Measurements from ENCODE around the gene LCN10. TPM values are rescaled to one million over a fixed set of nuclear protein-coding genes. Genes with fewer than 3 reads are reported as not detected.
"Not testable (repeated sequence)": the region's sequence is repeated elsewhere in the genome, so short reads cannot be mapped to it uniquely, and the experiment has no call there.

LCN10 gene
- total and polyA plus RNA-seq, 9 donors, result 2.5 to 15.5 (median 10.5) TPM

DNA sequence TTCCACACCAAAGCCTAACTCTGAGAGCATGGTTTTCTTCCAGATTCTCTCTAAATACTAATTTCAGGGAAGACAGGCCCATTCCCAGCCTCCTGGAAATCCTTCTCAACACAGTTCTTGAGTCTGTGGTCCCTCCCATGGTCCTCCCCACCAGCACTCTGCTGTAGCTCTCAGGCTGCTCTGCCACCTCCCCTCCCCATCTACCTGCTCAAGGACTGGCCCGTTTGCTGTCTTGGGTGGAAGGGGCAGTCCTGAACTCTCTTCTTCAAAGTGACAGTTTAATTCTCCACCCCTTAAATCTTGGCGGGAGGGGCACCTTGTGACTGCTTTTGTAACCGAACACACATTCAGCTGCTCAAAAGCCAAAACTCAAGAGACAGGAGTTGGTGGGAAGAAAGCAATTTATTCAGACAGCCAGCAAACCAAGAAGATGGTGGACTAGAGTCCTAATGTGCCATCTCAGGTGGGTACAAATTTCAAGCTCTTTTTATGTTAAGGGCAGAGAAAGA lies 29.2 kb upstream of the LCN10 start:
- peaks cover 12% of the 10 kb centered on the region for H3K9me3 ChIP-seq (replicated peaks; ENCODE audit: control insufficient read depth, low read depth, low read length)
- peaks cover 11% of the 10 kb centered on the region for H3K27me3 ChIP-seq (ENCODE audit: control insufficient read depth, insufficient read depth, low read length)
- no peaks in the 10 kb centered on the region for H3K36me3 ChIP-seq (ENCODE audit: control insufficient read depth, insufficient read depth, low read length)
- WGBS (ENCODE audit: insufficient coverage), result no CpG with 5 or more reads among the region's 3 CpGs
- H3K4me1 ChIP-seq (ENCODE audit: control insufficient read depth, insufficient read depth, low read length), result peaks cover 2% of the 10 kb centered on the region
- DNase-seq, result no peak
- H3K4me3 ChIP-seq (ENCODE audit: low read length), result no peak overlapping the region
- no peak overlapping the region for H3K27ac ChIP-seq (ENCODE audit: low read length)

DNA sequence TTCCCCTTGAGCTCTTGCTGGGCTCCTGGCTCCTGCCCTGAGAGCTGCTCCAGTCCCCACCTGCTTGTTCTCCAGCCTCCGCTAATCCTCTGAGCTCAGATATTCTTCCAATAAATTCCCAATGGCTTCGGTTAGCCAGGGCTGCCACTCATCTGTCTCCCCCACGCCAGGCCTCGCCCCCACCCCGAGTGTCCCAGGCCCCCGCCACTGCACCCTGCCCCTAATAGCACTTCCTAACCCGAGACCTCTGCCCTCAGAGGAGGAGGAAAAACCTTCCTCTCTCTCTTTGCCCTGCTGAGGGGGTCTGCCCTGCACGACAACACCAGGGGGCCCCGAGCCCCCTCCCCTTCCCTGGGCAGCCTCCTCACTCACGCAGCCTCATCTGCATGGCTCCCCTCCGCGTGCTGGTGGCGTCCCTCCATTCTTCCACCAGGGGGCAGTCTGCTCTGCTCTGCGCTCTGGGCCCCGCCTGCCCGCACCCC lies 27.0 kb upstream of the LCN10 start:
- 7% methylated on average over 10 of the region's 16 CpGs for WGBS (ENCODE audit: insufficient coverage)
- Histone ChIP-seq H3K4me1 (ENCODE audit: control insufficient read depth, insufficient read depth, low read length) (peaks cover 4% of the 10 kb centered on the region), H3K36me3 (ENCODE audit: control insufficient read depth, insufficient read depth, low read length) (no peaks in the 10 kb centered on the region), H3K4me3 (ENCODE audit: low read length) (no peak overlapping the region), H3K9me3 (replicated peaks; ENCODE audit: control insufficient read depth, low read depth, low read length) (peaks cover 12% of the 10 kb centered on the region), H3K27me3 (ENCODE audit: control insufficient read depth, insufficient read depth, low read length) (peaks cover 11% of the 10 kb centered on the region), H3K27ac (ENCODE audit: low read length) (no peak overlapping the region)
- no peak for DNase-seq

DNA sequence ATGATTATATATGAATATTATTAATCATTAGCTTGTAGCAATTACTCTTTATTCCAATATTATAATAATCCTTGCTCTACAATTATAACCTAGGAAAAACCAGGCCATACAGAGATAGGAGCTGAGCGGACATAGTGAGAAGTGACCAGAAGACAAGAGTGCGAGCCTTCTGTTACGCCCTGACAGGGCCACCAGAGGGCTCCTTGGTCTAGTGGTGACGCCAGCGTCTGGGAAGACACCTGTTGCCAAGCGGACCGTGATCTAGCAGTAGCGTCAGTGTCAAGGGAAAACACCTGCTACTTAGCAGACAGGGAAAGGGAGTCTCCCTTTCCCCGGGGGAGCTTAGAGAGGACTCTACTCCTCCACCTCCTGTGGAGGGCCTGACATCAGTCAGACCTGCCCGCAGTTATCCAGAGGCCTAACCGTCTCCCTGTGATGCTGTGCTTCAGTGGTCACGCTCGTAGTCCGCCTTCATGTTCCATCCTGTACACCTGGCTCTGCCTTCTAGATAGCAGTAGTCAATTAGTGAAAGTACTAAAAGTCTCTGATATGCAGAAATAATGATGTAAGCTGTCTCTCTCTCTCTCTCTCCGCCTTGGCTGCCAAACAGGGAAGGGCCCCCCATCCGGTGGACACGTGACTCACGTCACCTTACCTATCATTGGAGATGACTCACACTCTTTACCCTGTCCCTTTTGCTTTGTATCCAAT lies 23.8 kb upstream of the LCN10 start:
- H3K27me3 ChIP-seq (ENCODE audit: control insufficient read depth, insufficient read depth, low read length), result peaks cover 13% of the 10 kb centered on the region
- not testable (repeated sequence) for H3K27ac ChIP-seq (ENCODE audit: low read length); H3K4me1 ChIP-seq (ENCODE audit: control insufficient read depth, insufficient read depth, low read length); H3K9me3 ChIP-seq (replicated peaks; ENCODE audit: control insufficient read depth, low read depth, low read length); H3K4me3 ChIP-seq (ENCODE audit: low read length); H3K36me3 ChIP-seq (ENCODE audit: control insufficient read depth, insufficient read depth, low read length)
- WGBS (ENCODE audit: insufficient coverage), result 62% methylated on average over 6 of the region's 18 CpGs
- peak; percentile 76 for DNase-seq

DNA sequence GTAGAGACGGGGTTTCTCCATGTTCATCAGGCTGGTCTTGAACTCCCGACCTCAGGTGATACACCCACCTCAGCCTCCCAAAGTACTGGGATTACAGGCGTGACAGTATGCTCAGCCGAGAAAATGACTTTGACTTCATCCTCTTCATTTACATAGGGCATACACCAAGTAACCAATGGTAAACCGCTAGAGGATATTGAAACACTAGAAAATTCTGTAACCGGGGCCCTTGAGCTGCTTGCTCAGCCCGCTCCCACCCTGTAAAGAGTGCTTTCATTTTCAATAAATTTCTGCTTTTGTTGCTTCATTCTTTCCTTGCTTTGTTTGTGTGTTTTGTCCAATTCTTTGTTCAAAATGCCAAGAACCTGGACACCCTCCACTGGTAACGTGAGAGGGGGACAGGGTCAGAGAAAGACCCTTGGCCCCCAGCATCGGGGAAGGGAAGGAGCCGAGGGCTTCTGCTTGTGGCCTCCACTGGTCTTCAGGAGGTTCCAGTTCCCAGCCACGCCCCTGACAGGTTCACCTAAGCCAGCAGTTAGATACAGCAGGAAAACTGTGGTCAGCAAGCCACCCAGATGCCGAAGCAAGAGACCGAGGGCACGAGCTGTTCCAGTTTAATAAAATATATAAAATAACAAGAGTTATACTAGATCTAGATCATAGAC lies 23.1 kb upstream of the LCN10 start:
- H3K27ac ChIP-seq (ENCODE audit: low read length); DNase-seq; H3K36me3 ChIP-seq (ENCODE audit: control insufficient read depth, insufficient read depth, low read length); H3K9me3 ChIP-seq (replicated peaks; ENCODE audit: control insufficient read depth, low read depth, low read length); H3K4me1 ChIP-seq (ENCODE audit: control insufficient read depth, insufficient read depth, low read length); H3K4me3 ChIP-seq (ENCODE audit: low read length): not testable (repeated sequence)
- WGBS (ENCODE audit: insufficient coverage), result 71% methylated on average over 6 of the region's 14 CpGs
- peaks cover 10% of the 10 kb centered on the region for H3K27me3 ChIP-seq (ENCODE audit: control insufficient read depth, insufficient read depth, low read length)

DNA sequence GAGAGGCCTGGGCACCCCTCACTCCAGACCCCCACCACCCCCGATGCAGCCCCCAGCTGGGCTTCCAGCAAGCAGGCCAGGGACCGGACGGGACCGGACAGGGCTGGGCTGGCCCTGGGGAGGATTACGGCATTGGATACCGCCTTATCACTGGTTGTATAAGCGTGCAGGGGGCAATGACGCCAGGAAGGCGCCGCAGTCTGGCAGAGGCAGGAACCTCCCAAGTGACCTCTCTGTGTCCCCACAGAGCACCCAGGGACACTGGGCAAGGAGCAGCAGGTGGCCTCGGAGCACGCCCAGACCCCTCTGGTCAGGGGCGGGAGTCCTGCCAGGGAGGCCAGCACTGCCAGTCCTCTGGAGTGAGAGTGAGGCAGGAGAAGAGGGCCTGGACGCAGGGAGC lies 22.3 kb upstream of the LCN10 start:
- Histone ChIP-seq H3K9me3 (replicated peaks; ENCODE audit: control insufficient read depth, low read depth, low read length) (no peaks in the 10 kb centered on the region), H3K27me3 (ENCODE audit: control insufficient read depth, insufficient read depth, low read length) (peaks cover 13% of the 10 kb centered on the region), H3K4me1 (ENCODE audit: control insufficient read depth, insufficient read depth, low read length) (peaks cover 7% of the 10 kb centered on the region), H3K4me3 (ENCODE audit: low read length) (no peak overlapping the region), H3K27ac (ENCODE audit: low read length) (no peak overlapping the region), H3K36me3 (ENCODE audit: control insufficient read depth, insufficient read depth, low read length) (no peaks in the 10 kb centered on the region)
- 79% methylated on average over 10 of the region's 14 CpGs for WGBS (ENCODE audit: insufficient coverage)
- DNase-seq, result no peak

DNA sequence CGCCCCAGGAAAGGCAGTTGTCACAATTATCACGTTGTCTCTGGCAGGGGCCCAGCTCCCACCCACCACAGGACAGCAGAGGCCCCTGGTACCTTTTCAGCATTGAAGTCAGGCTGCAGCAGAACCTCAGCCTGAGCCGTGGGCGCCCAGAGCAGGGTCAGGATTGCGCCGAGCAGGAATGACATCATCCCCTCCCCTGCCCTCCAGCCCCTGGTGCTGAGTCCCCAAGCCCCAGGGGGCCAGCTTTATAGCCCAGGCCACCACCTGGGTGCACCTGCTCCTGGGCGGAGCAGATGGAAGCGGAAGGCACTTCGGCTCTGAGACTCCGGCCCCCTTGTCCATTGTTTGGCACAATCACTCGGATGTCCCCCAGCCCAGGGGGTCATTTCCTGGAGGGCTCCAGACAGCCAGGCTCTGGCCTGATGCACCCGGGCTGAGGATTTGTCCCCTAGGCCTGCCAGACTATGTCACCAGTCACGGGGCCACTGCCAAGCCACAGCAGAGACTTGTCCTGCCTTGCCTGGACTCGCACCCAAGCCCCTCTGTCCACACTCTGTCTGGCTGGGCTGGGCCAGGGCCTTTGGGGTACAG lies 21.7 kb upstream of the LCN10 start, which contains the start of gene LCN15:
Gene LCN15 (minus strand): TSS at position 218 of the 591 bp plus-strand sequence. CDS start 30 bp downstream, at position 188.
- Histone ChIP-seq H3K27ac (ENCODE audit: low read length) (no peak within 1 kb of the TSS), H3K27me3 (ENCODE audit: control insufficient read depth, insufficient read depth, low read length) (peaks cover 13% of the 10 kb centered on the region), H3K4me1 (ENCODE audit: control insufficient read depth, insufficient read depth, low read length) (peaks cover 7% of the 10 kb centered on the region), H3K9me3 (replicated peaks; ENCODE audit: control insufficient read depth, low read depth, low read length) (no peaks in the 10 kb centered on the region), H3K36me3 (ENCODE audit: control insufficient read depth, insufficient read depth, low read length) (no peaks in the 10 kb centered on the region), H3K4me3 (ENCODE audit: low read length) (no peak within 1 kb of the TSS)
- DNase-seq, result no peak
- WGBS (ENCODE audit: insufficient coverage), result 62% methylated on average over 13 of the region's 14 CpGs

DNA sequence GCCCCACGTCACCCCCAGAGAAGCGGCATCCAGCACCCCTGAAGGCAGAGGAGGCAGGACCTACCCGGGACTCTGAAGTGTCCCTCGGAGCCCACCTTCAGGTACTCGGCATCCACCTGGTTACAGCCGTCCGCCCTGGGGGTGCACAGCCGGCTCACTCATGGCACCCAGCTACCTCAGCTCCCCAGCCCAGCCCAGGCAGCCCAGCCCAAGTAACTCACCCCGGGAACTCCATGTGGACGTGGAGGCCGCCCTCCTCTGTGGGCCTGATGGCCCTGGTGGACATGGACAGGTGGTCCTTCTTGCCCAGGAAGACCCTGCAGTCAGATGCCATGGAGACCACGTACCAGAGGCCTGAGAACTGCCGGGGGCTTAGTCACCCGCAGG lies 20.9 kb upstream of the LCN10 start:
- Histone ChIP-seq H3K27ac (ENCODE audit: low read length) (no peak overlapping the region), H3K27me3 (ENCODE audit: control insufficient read depth, insufficient read depth, low read length) (peaks cover 13% of the 10 kb centered on the region), H3K36me3 (ENCODE audit: control insufficient read depth, insufficient read depth, low read length) (no peaks in the 10 kb centered on the region), H3K4me3 (ENCODE audit: low read length) (no peak overlapping the region), H3K9me3 (replicated peaks; ENCODE audit: control insufficient read depth, low read depth, low read length) (no peaks in the 10 kb centered on the region), H3K4me1 (ENCODE audit: control insufficient read depth, insufficient read depth, low read length) (peaks cover 11% of the 10 kb centered on the region)
- WGBS (ENCODE audit: insufficient coverage), result 75% methylated on average over 14 of the region's 14 CpGs
- DNase-seq, result no peak

DNA sequence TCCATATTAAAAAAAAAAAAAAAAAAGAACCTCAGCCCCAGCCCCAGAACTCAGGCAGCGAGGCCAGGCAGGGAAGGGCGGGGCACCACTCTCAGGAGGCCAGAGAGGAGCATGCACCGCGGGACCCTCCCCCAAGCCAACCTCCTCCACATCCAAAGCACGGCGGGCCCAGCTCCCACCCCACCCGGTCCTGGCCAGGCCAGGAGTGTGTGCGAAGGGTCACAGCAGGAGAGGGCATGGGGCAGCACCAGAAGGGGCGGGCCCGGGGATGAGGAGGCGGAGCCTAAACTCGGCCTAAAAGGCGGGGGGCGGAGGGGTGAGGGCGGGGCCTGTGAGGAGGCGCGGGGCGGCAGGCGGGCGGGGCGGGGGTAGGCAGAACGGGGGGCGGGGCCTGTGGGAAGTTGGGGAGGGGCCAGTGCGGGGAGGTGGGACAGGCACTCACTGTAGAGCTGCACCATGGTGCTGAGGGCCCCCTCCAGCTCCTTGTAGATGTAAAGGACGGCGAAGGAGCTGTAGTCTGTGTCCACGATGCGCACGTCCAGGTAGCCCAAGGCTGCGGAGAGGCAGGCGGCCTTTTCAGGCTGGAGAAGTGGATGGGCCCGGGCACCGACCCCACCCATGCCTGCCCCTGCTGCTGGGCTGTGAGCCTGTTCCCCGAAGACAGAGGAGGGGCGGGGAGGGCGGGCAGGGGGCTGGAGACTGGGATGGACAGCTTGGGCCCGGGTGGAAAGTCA lies 20.3 kb upstream of the LCN10 start:
- Histone ChIP-seq H3K27ac (ENCODE audit: low read length) (no peak overlapping the region), H3K27me3 (ENCODE audit: control insufficient read depth, insufficient read depth, low read length) (peaks cover 12% of the 10 kb centered on the region), H3K36me3 (ENCODE audit: control insufficient read depth, insufficient read depth, low read length) (no peaks in the 10 kb centered on the region), H3K4me1 (ENCODE audit: control insufficient read depth, insufficient read depth, low read length) (peaks cover 17% of the 10 kb centered on the region), H3K9me3 (replicated peaks; ENCODE audit: control insufficient read depth, low read depth, low read length) (no peaks in the 10 kb centered on the region), H3K4me3 (ENCODE audit: low read length) (no peak overlapping the region)
- WGBS (ENCODE audit: insufficient coverage), result 20% methylated on average over 17 of the region's 37 CpGs
- DNase-seq, result peak; percentile 32

DNA sequence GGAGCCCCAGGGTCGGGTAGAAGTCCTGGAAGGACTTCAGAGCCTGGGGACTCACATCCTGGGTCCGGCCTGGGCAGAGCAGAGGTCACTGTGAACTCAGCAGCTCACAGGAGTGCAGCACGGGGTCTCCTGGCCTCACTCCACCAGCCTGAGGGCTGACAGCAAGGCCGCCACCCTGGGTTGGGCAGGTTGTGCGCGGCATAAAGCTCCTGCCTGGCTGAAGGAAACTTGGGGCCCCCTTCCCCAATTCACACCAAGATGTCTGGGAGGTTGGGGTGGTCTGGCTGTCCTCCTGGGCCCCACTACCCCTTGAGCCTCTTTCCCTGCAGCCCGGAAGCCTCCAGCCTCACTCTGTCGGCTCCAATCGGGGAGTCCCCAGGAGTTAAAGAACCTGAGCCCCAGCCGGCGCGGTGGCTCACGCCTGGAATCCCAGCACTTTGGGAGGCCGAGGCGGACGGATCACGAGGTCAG lies 19.5 kb upstream of the LCN10 start:
- Histone ChIP-seq H3K4me3 (ENCODE audit: low read length) (no peak overlapping the region), H3K36me3 (ENCODE audit: control insufficient read depth, insufficient read depth, low read length) (no peaks in the 10 kb centered on the region), H3K27ac (ENCODE audit: low read length) (no peak overlapping the region), H3K9me3 (replicated peaks; ENCODE audit: control insufficient read depth, low read depth, low read length) (no peaks in the 10 kb centered on the region), H3K27me3 (ENCODE audit: control insufficient read depth, insufficient read depth, low read length) (peaks cover 9% of the 10 kb centered on the region), H3K4me1 (ENCODE audit: control insufficient read depth, insufficient read depth, low read length) (peaks cover 25% of the 10 kb centered on the region)
- 52% methylated on average over 5 of the region's 17 CpGs for WGBS (ENCODE audit: insufficient coverage)
- DNase-seq, result no peak

Data from muscle of leg (tissue), 11 donors.